GM23248 (cell line): ENCODE measurements around the gene EXOC3L2. TPM values are rescaled to one million over a fixed set of nuclear protein-coding genes. Genes with fewer than 3 reads are reported as not detected.

Experiments used
- DNase-seq: peaks from one replicate; pipeline ENCODE4 v3.0.0-alpha.2; 2015
- H2AFZ ChIP-seq: fragments of 200-600 bp; sonication (generic); 2 replicates; pipeline ENCODE4 v1.6.1; 2016; ENCODE audit warnings: antibody characterized with exemption
- H3F3A ChIP-seq: fragments of 200-600 bp; sonication (generic); 2 replicates; pipeline ENCODE4 v1.6.1; 2016; ENCODE audit warnings: mild to moderate bottlenecking, antibody characterized with exemption, mixed run types; ENCODE audit not compliant: insufficient read depth
- H3K27ac ChIP-seq: fragments of 200-600 bp; sonication (generic); 2 replicates; pipeline ENCODE4 v1.5.1; 2016; ENCODE audit warnings: mild to moderate bottlenecking
- H3K27me3 ChIP-seq: fragments of 200-600 bp; sonication (generic); replicated peaks from 2 replicates; pipeline ENCODE4 v1.6.1; 2016; ENCODE audit warnings: mild to moderate bottlenecking; ENCODE audit not compliant: insufficient read depth
- H3K36me3 ChIP-seq: fragments of 200-600 bp; sonication (generic); 2 replicates; pipeline ENCODE4 v1.6.1; 2016; ENCODE audit warnings: low read depth, mild to moderate bottlenecking
- H3K4me1 ChIP-seq: fragments of 200-600 bp; sonication (generic); 2 replicates; pipeline ENCODE4 v1.6.1; 2016; ENCODE audit warnings: mild to moderate bottlenecking; ENCODE audit not compliant: insufficient read depth
- H3K4me2 ChIP-seq: fragments of 200-600 bp; sonication (generic); one replicate; pipeline ENCODE4 v1.6.1; 2016; ENCODE audit warnings: mild to moderate bottlenecking; ENCODE audit not compliant: unreplicated experiment
- H3K4me3 ChIP-seq: fragments of 200-600 bp; sonication (generic); 2 replicates; pipeline ENCODE4 v1.5.1; 2016; ENCODE audit warnings: mild to moderate bottlenecking
- H3K79me2 ChIP-seq: fragments of 200-600 bp; sonication (generic); 2 replicates; pipeline ENCODE4 v1.6.1; 2016; ENCODE audit warnings: mild to moderate bottlenecking; ENCODE audit not compliant: insufficient read depth
- H3K9ac ChIP-seq: fragments of 200-600 bp; sonication (generic); 2 replicates; pipeline ENCODE4 v1.6.1; 2016; ENCODE audit warnings: mild to moderate bottlenecking
- H3K9me2 ChIP-seq: fragments of 200-600 bp; sonication (generic); 2 replicates; pipeline ENCODE4 v1.6.1; 2016; ENCODE audit warnings: mixed run types, mild to moderate bottlenecking, moderate library complexity; ENCODE audit not compliant: insufficient read depth
- H3K9me3 ChIP-seq: fragments of 200-600 bp; sonication (generic); one replicate; pipeline ENCODE4 v1.6.1; 2017; ENCODE audit warnings: low read depth
- H4K20me1 ChIP-seq: fragments of 200-600 bp; sonication (generic); 2 replicates; pipeline ENCODE4 v1.6.0; 2016; ENCODE audit not compliant: insufficient read depth
- EZH2 ChIP-seq: fragments of 200-600 bp; sonication (generic); IDR thresholded peaks from 2 replicates; pipeline ENCODE4 v1.6.1; 2018; ENCODE audit warnings: antibody characterized with exemption, mild to moderate bottlenecking; ENCODE audit not compliant: insufficient read depth, poor library complexity, severe bottlenecking
- EZH2phosphoT487 ChIP-seq: fragments of 200-600 bp; sonication (generic); IDR thresholded peaks from 2 replicates; pipeline ENCODE4 v1.6.1; 2018; ENCODE audit warnings: antibody characterized with exemption, moderate library complexity, mild to moderate bottlenecking, low read depth; ENCODE audit not compliant: insufficient read depth
- WGBS, 2 experiments: methylation state at CpG; one replicate each; pipeline ENCODE4 v1.1.6; 2015 to 2017; ENCODE audit warnings: low lambda C conversion rate in 2 of 2, low coverage in 1 of 2; ENCODE audit errors: missing lambda C conversion rate in 2 of 2; 5-methylcytosine and 5-hydroxymethylcytosine counted together
- in situ Hi-C: fragments of 300-500 bp; cut with MboI; formaldehyde crosslinking; loops from 2 replicates; pipeline ENCODE4 v1.15.0; 2020
- polyA plus RNA-seq: library from polyadenylated mRNA; unstranded; fragments of >200 nt; fragmentation: Nextera tagmentation; extraction: Ambion mirVana; gene quantifications from 2 replicates; pipeline ENCODE4 v1.2.1, GENCODE V29; 2016
- total RNA-seq: library from RNA; depleted of rRNA; stranded (reverse); fragments of >200 nt; shearing (Covaris generic); gene quantifications from 2 replicates; pipeline ENCODE4 v1.2.3, GENCODE V29; 2014

The EXOC3L2 gene
- total and polyA plus RNA-seq, 2 experiments from 2014 or later: not detected

GRCh38 chr19:45264781-45265317 lies 19.6 kb upstream of the EXOC3L2 start:
- Histone ChIP-seq H3K9me3 (no peaks in the 10 kb centered on the region), H3K36me3 (peaks cover 6% of the 10 kb centered on the region; the same call in 1 of the 2 replicates), H4K20me1 (no peaks in the 10 kb centered on the region), H3K9me2 (no peaks in the 10 kb centered on the region), H3K27me3 (no peaks in the 10 kb centered on the region), H3F3A (no peaks in the 10 kb centered on the region), H2AFZ (no peak overlapping the region), H3K4me2 (no peak overlapping the region), H3K4me3 (no peak overlapping the region), H3K9ac (no peak overlapping the region), H3K27ac (no peak overlapping the region), H3K79me2 (no peaks in the 10 kb centered on the region), H3K4me1 (no peaks in the 10 kb centered on the region)
- 98 to 99% methylated on average over 19 of the region's 19 CpGs for WGBS, 2 experiments
- in situ Hi-C loops: no loop called here
- TF ChIP-seq EZH2phosphoT487 (no peak), EZH2 (no peak)
- DNase-seq: no peak

GRCh38 chr19:45263013-45263412 lies 17.8 kb upstream of the EXOC3L2 start:
- Histone ChIP-seq H3K4me2 (no peak overlapping the region), H3K27me3 (no peaks in the 10 kb centered on the region), H4K20me1 (no peaks in the 10 kb centered on the region), H3K79me2 (peaks cover 16% of the 10 kb centered on the region), H3K9me2 (no peaks in the 10 kb centered on the region), H3K4me1 (no peaks in the 10 kb centered on the region), H3K27ac (no peak overlapping the region), H3F3A (no peaks in the 10 kb centered on the region), H3K9me3 (no peaks in the 10 kb centered on the region), H3K4me3 (no peak overlapping the region), H3K9ac (no peak overlapping the region), H2AFZ (no peak overlapping the region), H3K36me3 (peaks cover under 1% of the 10 kb centered on the region; the same call in 1 of the 2 replicates)
- WGBS, 2 experiments: 89 to 97% methylated on average over 10 to 11 of the region's 11 CpGs
- no peak for DNase-seq
- in situ Hi-C loops: no loop called here
- TF ChIP-seq EZH2 (no peak), EZH2phosphoT487 (no peak)

- Histone ChIP-seq H3K9ac (no peak overlapping the region), H3K9me2 (no peaks in the 10 kb centered on the region), H3K27me3 (no peaks in the 10 kb centered on the region)
Measured at GRCh38 chr19:45262570-45262969, 17.4 kb upstream of the EXOC3L2 start.

GRCh38 chr19:45258862-45259261 lies 13.7 kb upstream of the EXOC3L2 start:
- Histone ChIP-seq H3K4me3 (no peak overlapping the region), H3K9me2 (no peaks in the 10 kb centered on the region), H3K4me1 (no peaks in the 10 kb centered on the region), H3K9me3 (no peaks in the 10 kb centered on the region), H2AFZ (no peak overlapping the region), H3K9ac (no peak overlapping the region), H3K4me2 (no peak overlapping the region), H3K27ac (no peak overlapping the region), H3K27me3 (no peaks in the 10 kb centered on the region), H3K79me2 (peaks cover 58% of the 10 kb centered on the region), H3K36me3 (no peaks in the 10 kb centered on the region), H4K20me1 (peaks cover 3% of the 10 kb centered on the region; the same call in 1 of the 2 replicates), H3F3A (no peaks in the 10 kb centered on the region)
- TF ChIP-seq EZH2phosphoT487 (no peak), EZH2 (no peak)
- WGBS, 2 experiments: 93% methylated on average over 19 of the region's 19 CpGs
- DNase-seq: no peak
- in situ Hi-C loops: no loop called here

More at GRCh38 chr19:45262570-45262969, 17.4 kb upstream of the EXOC3L2 start:
- in situ Hi-C loops: no loop called here
- Histone ChIP-seq H3F3A (no peaks in the 10 kb centered on the region), H3K27ac (no peak overlapping the region), H3K4me3 (no peak overlapping the region), H4K20me1 (no peaks in the 10 kb centered on the region), H3K9me3 (no peaks in the 10 kb centered on the region), H2AFZ (no peak overlapping the region), H3K4me1 (no peaks in the 10 kb centered on the region), H3K4me2 (no peak overlapping the region), H3K79me2 (peaks cover 21% of the 10 kb centered on the region), H3K36me3 (no peaks in the 10 kb centered on the region; the same call in 1 of the 2 replicates)
- TF ChIP-seq EZH2phosphoT487 (no peak), EZH2 (no peak)
- DNase-seq: no peak
- 79 to 82% methylated on average over 6 of the region's 6 CpGs for WGBS, 2 experiments
